OCI-LY3 (cell line): ENCODE measurements around the gene KRT10.

Source experiments
- H2AFZ ChIP-seq: fragments of 200-600, 300-600 bp; shearing (Covaris generic); 2 replicates; pipeline ENCODE4 v1.6.0; 2014; ENCODE audit warnings: antibody characterized with exemption, low read depth, low read length
- H3K27ac ChIP-seq: fragments of 200-600, 300-600 bp; sonication (generic); 2 replicates; pipeline ENCODE4 v1.5.1; 2014; ENCODE audit warnings: mild to moderate bottlenecking, low read length, moderate library complexity, mixed read lengths
- H3K27me3 ChIP-seq: fragments of 200-600, 300-600 bp; sonication (generic); 2 replicates; pipeline ENCODE4 v1.6.1; 2014; ENCODE audit warnings: low read depth, low read length, mixed read lengths
- H3K36me3 ChIP-seq: fragments of 200-600, 300-600 bp; sonication (generic); replicated peaks from 2 replicates; pipeline ENCODE3; 2014; ENCODE audit warnings: low read depth, low read length, mixed read lengths
- H3K4me1 ChIP-seq: fragments of 300-600, 200-600 bp; sonication (generic); 2 replicates; pipeline ENCODE4 v1.6.1; 2014; ENCODE audit warnings: low read length, mixed read lengths
- H3K4me2 ChIP-seq: fragments of 200-600, 300-600 bp; sonication (generic); 2 replicates; pipeline ENCODE4 v1.6.1; 2014; ENCODE audit warnings: low read length, mixed read lengths
- H3K4me3 ChIP-seq: fragments of 300-600, 200-600 bp; sonication (generic); 2 replicates; pipeline ENCODE4 v1.5.1; 2014; ENCODE audit warnings: antibody characterized with exemption, mild to moderate bottlenecking, low read length, moderate library complexity
- H3K79me2 ChIP-seq: fragments of 300-600, 200-600 bp; shearing (Covaris generic); 2 replicates; pipeline ENCODE4 v1.6.1; 2014; ENCODE audit warnings: mild to moderate bottlenecking, low read length, mixed read lengths
- H3K9ac ChIP-seq: fragments of 300-600, 200-600 bp; shearing (Covaris generic); 2 replicates; pipeline ENCODE4 v1.6.0; 2014; ENCODE audit warnings: mild to moderate bottlenecking, low read length, moderate library complexity
- H3K9me3 ChIP-seq: fragments of 200-600, 300-600 bp; shearing (Covaris generic); 2 replicates; pipeline ENCODE4 v1.6.1; 2014; ENCODE audit warnings: low read length, mixed read lengths; ENCODE audit not compliant: insufficient read depth
- H4K20me1 ChIP-seq: fragments of 200-600, 300-600 bp; sonication (generic); 2 replicates; pipeline ENCODE4 v1.6.1; 2016; ENCODE audit warnings: low read length, mixed read lengths; ENCODE audit not compliant: insufficient read depth
- EZH2phosphoT487 ChIP-seq: fragments of 200-600 bp; shearing (Covaris generic); IDR thresholded peaks from 2 replicates; pipeline ENCODE4 v1.6.1; 2018; ENCODE audit warnings: antibody characterized with exemption, mixed run types, low read depth
- TF ChIP-seq, protein P1 (sequence below): fragments of 200-600, 300-600 bp; sonication (generic); IDR thresholded peaks from 2 replicates; pipeline ENCODE4 v1.5.1; 2014; ENCODE audit warnings: antibody characterized with exemption, low read length, low read depth

KRT10 gene

GRCh38 chr17:40849723-40850122 is 27.3 kb upstream of the KRT10 start:
- H3K4me2 ChIP-seq = no peak overlapping the region
- no peak overlapping the region for H3K4me3 ChIP-seq
- TF ChIP-seq, protein P1, sequence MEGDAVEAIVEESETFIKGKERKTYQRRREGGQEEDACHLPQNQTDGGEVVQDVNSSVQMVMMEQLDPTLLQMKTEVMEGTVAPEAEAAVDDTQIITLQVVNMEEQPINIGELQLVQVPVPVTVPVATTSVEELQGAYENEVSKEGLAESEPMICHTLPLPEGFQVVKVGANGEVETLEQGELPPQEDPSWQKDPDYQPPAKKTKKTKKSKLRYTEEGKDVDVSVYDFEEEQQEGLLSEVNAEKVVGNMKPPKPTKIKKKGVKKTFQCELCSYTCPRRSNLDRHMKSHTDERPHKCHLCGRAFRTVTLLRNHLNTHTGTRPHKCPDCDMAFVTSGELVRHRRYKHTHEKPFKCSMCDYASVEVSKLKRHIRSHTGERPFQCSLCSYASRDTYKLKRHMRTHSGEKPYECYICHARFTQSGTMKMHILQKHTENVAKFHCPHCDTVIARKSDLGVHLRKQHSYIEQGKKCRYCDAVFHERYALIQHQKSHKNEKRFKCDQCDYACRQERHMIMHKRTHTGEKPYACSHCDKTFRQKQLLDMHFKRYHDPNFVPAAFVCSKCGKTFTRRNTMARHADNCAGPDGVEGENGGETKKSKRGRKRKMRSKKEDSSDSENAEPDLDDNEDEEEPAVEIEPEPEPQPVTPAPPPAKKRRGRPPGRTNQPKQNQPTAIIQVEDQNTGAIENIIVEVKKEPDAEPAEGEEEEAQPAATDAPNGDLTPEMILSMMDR = no peak
- no peak for TF ChIP-seq EZH2phosphoT487
- H3K9me3 ChIP-seq = no peaks in the 10 kb centered on the region
- H3K9ac ChIP-seq = no peak overlapping the region
- peaks cover 22% of the 10 kb centered on the region for H3K27me3 ChIP-seq
- H3K79me2 ChIP-seq = no peaks in the 10 kb centered on the region
- H3K27ac ChIP-seq = no peak overlapping the region
- no peak overlapping the region for H2AFZ ChIP-seq
- no peaks in the 10 kb centered on the region for H3K4me1 ChIP-seq
- H3K36me3 ChIP-seq = no peaks in the 10 kb centered on the region
- no peaks in the 10 kb centered on the region for H4K20me1 ChIP-seq

DNA sequence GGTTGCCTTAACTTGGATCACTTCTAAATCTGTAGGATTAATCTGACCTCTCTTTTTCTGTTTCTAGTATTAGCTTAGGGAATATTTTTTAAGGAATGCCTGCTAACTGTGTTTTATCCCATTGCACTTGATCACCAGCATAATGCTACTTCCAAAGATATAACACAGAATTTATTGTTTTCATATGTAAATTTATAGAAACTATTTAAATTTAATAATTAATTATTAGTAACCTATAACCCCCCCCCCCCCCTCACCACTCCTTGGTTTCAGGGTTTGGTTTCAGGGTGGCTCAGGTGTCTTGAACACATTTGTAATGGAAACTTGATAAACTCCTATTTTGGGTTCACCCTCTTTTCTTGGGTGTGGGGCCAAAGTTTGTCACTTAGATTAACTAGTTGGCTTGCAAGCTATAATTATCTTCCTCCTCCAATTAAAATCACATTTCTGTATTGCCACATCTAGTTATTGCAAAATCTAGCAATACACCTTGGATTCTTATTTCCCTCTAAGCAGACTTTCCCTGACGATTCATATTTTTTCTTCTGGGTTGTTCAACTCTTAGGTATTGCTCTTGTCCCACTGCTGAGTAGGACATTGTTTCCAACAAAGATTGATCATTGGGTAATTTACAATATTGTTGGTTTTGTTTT is 26.3 kb upstream of the KRT10 start:
- Histone ChIP-seq H3K9me3 (no peaks in the 10 kb centered on the region), H3K79me2 (no peaks in the 10 kb centered on the region), H3K27ac (no peak overlapping the region), H3K4me1 (no peaks in the 10 kb centered on the region), H3K4me2 (no peak overlapping the region), H3K4me3 (no peak overlapping the region), H4K20me1 (no peaks in the 10 kb centered on the region), H3K27me3 (peaks cover 22% of the 10 kb centered on the region), H3K36me3 (no peaks in the 10 kb centered on the region), H3K9ac (no peak overlapping the region), H2AFZ (no peak overlapping the region)
- TF ChIP-seq EZH2phosphoT487 = no peak
- TF ChIP-seq, protein P1 = no peak

DNA sequence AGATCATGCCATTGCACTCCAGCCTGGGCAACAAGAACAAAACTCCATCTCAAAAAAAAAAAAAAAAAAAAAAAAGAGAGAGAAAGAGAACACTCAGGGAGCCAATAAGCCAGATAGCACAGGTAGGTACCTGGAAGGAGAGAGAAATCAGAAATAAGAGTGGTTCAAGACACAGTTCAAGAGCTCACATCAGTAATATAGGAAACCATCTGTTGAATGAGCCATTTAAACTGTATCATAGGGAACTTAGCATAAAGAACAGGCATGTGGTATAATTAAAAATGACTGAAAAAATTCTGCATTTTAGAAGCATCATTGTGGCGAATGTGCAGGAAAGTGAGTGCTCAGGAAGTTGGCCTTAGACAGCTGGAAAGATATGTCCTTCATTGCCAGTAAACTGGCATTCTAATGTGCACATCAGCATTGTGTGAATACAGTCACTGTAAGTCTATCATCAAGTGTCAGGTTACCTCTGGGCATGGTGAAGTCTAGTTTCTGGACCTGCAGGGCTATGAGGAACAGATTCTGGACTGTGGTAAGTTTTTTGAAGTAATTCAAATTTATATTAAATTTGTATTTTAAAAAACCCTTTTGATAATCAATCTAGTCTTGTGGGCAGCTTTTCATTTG is 24.2 kb upstream of the KRT10 start:
- TF ChIP-seq, protein P1 = no peak
- no peak for TF ChIP-seq EZH2phosphoT487
- Histone ChIP-seq H4K20me1 (no peaks in the 10 kb centered on the region), H2AFZ (no peak overlapping the region), H3K4me1 (peaks cover 6% of the 10 kb centered on the region), H3K36me3 (no peaks in the 10 kb centered on the region), H3K27me3 (peaks cover 11% of the 10 kb centered on the region), H3K9ac (no peak overlapping the region), H3K4me2 (no peak overlapping the region), H3K79me2 (no peaks in the 10 kb centered on the region), H3K4me3 (no peak overlapping the region), H3K27ac (no peak overlapping the region), H3K9me3 (no peaks in the 10 kb centered on the region)

DNA sequence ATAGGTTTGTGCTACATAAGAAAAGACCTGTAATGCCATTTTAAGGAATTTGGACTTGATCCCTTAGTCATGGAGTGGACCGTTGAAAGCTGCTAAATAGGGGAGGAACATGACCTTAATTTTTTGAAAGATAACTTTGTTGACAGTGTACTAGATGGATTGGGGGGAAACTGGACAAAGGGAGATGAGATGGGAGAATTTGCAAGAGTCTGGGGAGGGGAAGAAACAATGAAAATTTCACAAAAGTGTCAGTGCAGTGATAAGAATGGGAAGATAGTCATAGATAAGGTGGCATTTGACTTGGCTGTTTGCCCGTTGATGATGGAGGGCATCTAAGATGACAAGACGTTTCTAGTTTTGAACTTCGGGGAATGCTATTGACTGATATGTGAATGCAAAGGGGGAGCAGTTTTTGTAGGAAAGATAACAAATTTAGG is 22.3 kb upstream of the KRT10 start:
- H2AFZ ChIP-seq = no peak overlapping the region
- H3K4me3 ChIP-seq = no peak overlapping the region
- H3K27ac ChIP-seq = no peak overlapping the region
- no peaks in the 10 kb centered on the region for H3K9me3 ChIP-seq
- TF ChIP-seq EZH2phosphoT487 = no peak
- TF ChIP-seq, protein P1 = no peak
- H3K4me2 ChIP-seq = no peak overlapping the region
- no peaks in the 10 kb centered on the region for H3K79me2 ChIP-seq
- H3K36me3 ChIP-seq = no peaks in the 10 kb centered on the region
- no peak overlapping the region for H3K9ac ChIP-seq
- peaks cover 6% of the 10 kb centered on the region for H3K4me1 ChIP-seq
- H4K20me1 ChIP-seq = no peaks in the 10 kb centered on the region
- peaks cover 11% of the 10 kb centered on the region for H3K27me3 ChIP-seq
